ENCODE data around the gene SFRP2. TPM values are rescaled to one million over a fixed set of nuclear protein-coding genes. Genes with fewer than 3 reads are reported as not detected.

Gene SFRP2
- total and polyA plus RNA-seq, 2 donors (not counting 1 experiment from before 2014, with no cell fraction given) = not detected

GRCh38 chr4:153773236-153773690, 15.6 kb downstream of the SFRP2 start:
- no peaks in the 10 kb centered on the region for H3K36me3 ChIP-seq (replicated peaks in 1 of 2; ENCODE audit: control extremely low read depth in 1 of 2, control insufficient read depth in 1 of 2, extremely low read depth in 1 of 2, insufficient read depth in 2 of 2, low read length in 1 of 2)
- H3K27me3 ChIP-seq (replicated peaks in 1 of 4; ENCODE audit: control extremely low read depth in 1 of 4, control insufficient read depth in 3 of 4, insufficient read depth in 4 of 4, low read length in 3 of 4) = peaks cover 0 to 28% (median 11%) of the 10 kb centered on the region in 4 experiments
- ChIA-PET CTCF (no interaction called here), POLR2A (no interaction called here)
- intact Hi-C loops (cut with micrococcal nuclease) = no loop called here
- no peak overlapping the region for H3K4me2 ChIP-seq (replicated peaks; ENCODE audit: low read depth, low read length, poor library complexity, severe bottlenecking)
- no peak overlapping the region for H3K27ac ChIP-seq (ENCODE audit: low read length in 2 of 2)
- H3K4me3 Mint-ChIP-seq = no peak overlapping the region
- H3K9me3 ChIP-seq (ENCODE audit: control extremely low read depth in 1 of 3, control insufficient read depth in 2 of 3, insufficient read depth in 1 of 3, low read length in 2 of 3) = peaks cover 0 to 3% (median 0%) of the 10 kb centered on the region in 3 donors
- H2AFZ ChIP-seq (ENCODE audit: insufficient read depth, low read depth, low read length, poor library complexity, severe bottlenecking) = no peak overlapping the region
- H3K27me3 Mint-ChIP-seq = peaks cover 56% of the 10 kb centered on the region
- WGBS (ENCODE audit: insufficient coverage) = 83% methylated on average over 2 of the region's 2 CpGs
- H3K79me2 ChIP-seq (ENCODE audit: control insufficient read depth, insufficient read depth, low read length) = no peaks in the 10 kb centered on the region
- no peaks in the 10 kb centered on the region for H3K4me1 Mint-ChIP-seq
- no peaks in the 10 kb centered on the region for H3K4me1 ChIP-seq (ENCODE audit: control insufficient read depth in 2 of 2, insufficient read depth in 2 of 2, low read length in 2 of 2)
- H4K20me1 ChIP-seq (ENCODE audit: control insufficient read depth, insufficient read depth, low read length, poor library complexity, severe bottlenecking) = no peaks in the 10 kb centered on the region
- no peak overlapping the region for H3K27ac Mint-ChIP-seq
- DNase-seq = no peak
- H3K4me3 ChIP-seq (ENCODE audit: control extremely low read depth in 1 of 5, extremely low read depth in 1 of 5, insufficient read depth in 1 of 5, low read depth in 2 of 5, low read length in 4 of 5) = no peak overlapping the region
- no peak for ATAC-seq (ENCODE audit: low read depth)
- H3K9me3 Mint-ChIP-seq (ENCODE audit: insufficient read depth) = no peaks in the 10 kb centered on the region
- TF ChIP-seq EZH2 (IDR thresholded peaks at IDR 0.05; ENCODE audit: borderline replicate concordance, insufficient read depth, low read depth, low read length, poor library complexity, severe bottlenecking) = no peak
- no peak for TF ChIP-seq CTCF (IDR thresholded peaks at IDR 0.05)
- no peak overlapping the region for H3K9ac ChIP-seq (ENCODE audit: low read length)

GRCh38 chr4:153771046-153771445, 17.8 kb downstream of the SFRP2 start:
- no peaks in the 10 kb centered on the region for H3K4me1 ChIP-seq (ENCODE audit: control insufficient read depth in 2 of 2, insufficient read depth in 2 of 2, low read length in 2 of 2)
- H2AFZ ChIP-seq (ENCODE audit: insufficient read depth, low read depth, low read length, poor library complexity, severe bottlenecking) = no peak overlapping the region
- no peaks in the 10 kb centered on the region for H3K9me3 ChIP-seq (ENCODE audit: control extremely low read depth in 1 of 3, control insufficient read depth in 2 of 3, insufficient read depth in 1 of 3, low read length in 2 of 3)
- no peak overlapping the region for H3K9ac ChIP-seq (ENCODE audit: low read length)
- TF ChIP-seq EZH2 (IDR thresholded peaks at IDR 0.05; ENCODE audit: borderline replicate concordance, insufficient read depth, low read depth, low read length, poor library complexity, severe bottlenecking) (no peak), CTCF (IDR thresholded peaks at IDR 0.05) (no peak)
- H3K79me2 ChIP-seq (ENCODE audit: control insufficient read depth, insufficient read depth, low read length) = no peaks in the 10 kb centered on the region
- H3K36me3 ChIP-seq (replicated peaks in 1 of 2; ENCODE audit: control extremely low read depth in 1 of 2, control insufficient read depth in 1 of 2, extremely low read depth in 1 of 2, insufficient read depth in 2 of 2, low read length in 1 of 2) = no peaks in the 10 kb centered on the region
- ATAC-seq (ENCODE audit: low read depth) = no peak
- H3K4me1 Mint-ChIP-seq = no peaks in the 10 kb centered on the region
- intact Hi-C loops (cut with micrococcal nuclease) = no loop called here
- DNase-seq = no peak
- H3K27me3 Mint-ChIP-seq = peaks cover 39% of the 10 kb centered on the region
- CTCF ChIA-PET = no interaction called here
- H3K4me2 ChIP-seq (replicated peaks; ENCODE audit: low read depth, low read length, poor library complexity, severe bottlenecking) = no peak overlapping the region
- no peak overlapping the region for H3K27ac Mint-ChIP-seq
- H3K9me3 Mint-ChIP-seq (ENCODE audit: insufficient read depth) = no peaks in the 10 kb centered on the region
- H3K4me3 Mint-ChIP-seq = no peak overlapping the region
- no peak overlapping the region for H3K4me3 ChIP-seq (ENCODE audit: control extremely low read depth in 1 of 5, extremely low read depth in 1 of 5, insufficient read depth in 1 of 5, low read depth in 2 of 5, low read length in 4 of 5)
- no peak overlapping the region for H3K27ac ChIP-seq (ENCODE audit: low read length in 2 of 2)
- H4K20me1 ChIP-seq (ENCODE audit: control insufficient read depth, insufficient read depth, low read length, poor library complexity, severe bottlenecking) = no peaks in the 10 kb centered on the region
- H3K27me3 ChIP-seq (replicated peaks in 1 of 4; ENCODE audit: control extremely low read depth in 1 of 4, control insufficient read depth in 3 of 4, insufficient read depth in 4 of 4, low read length in 3 of 4) = peaks cover 0 to 15% (median 4%) of the 10 kb centered on the region in 4 experiments
- POLR2A ChIA-PET = no interaction called here
